Transverse colon (tissue), 3 donors: ENCODE results near the gene KLHDC7B.

Source experiments
- POLR2A ChIP-seq: fragments of 450-650 bp; IDR thresholded peaks from one replicate; pipeline ENCODE4 v1.6.1; 2016; ENCODE audit warnings: antibody characterized with exemption, mild to moderate bottlenecking, moderate library complexity
- POLR2AphosphoS5 ChIP-seq, 3 donors: sonication (generic); formaldehyde crosslinking; IDR thresholded peaks; one replicate each; pipeline ENCODE4 v1.6.1; 2016; ENCODE audit warnings: antibody characterized with exemption in 3 of 3

DNA sequence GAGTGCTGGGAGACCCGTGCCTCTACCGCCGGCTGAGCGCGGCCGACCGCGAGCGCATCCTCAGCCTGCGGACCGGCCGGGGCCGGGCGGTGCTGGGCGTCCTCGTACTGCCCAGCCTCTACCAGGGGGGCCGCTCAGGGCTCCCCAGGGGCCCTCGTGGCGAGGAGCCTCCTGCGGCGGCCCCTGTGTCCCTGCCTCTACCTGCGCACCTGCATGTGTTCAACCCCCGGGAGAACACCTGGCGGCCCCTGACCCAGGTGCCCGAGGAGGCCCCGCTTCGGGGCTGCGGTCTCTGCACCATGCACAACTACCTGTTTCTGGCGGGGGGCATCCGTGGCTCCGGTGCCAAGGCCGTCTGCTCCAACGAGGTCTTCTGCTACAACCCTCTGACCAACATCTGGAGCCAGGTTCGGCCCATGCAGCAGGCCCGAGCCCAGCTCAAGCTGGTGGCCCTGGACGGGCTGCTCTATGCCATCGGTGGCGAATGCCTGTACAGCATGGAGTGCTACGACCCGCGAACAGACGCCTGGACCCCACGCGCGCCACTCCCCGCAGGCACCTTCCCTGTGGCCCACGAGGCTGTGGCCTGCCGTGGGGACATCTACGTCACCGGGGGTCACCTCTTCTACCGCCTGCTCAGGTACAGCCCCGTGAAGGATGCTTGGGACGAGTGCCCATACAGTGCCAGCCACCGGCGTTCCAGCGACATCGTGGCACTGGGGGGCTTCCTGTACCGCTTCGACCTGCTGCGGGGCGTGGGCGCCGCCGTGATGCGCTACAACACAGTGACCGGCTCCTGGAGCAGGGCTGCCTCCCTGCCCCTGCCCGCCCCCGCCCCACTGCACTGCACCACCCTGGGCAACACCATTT, 3.5 kb downstream of the KLHDC7B start:
- TF ChIP-seq POLR2AphosphoS5 (IDR thresholded peaks at IDR 0.05) (no peak), POLR2A (no peak)
